Subcutaneous adipose tissue (tissue), 4 donors: ENCODE results near the gene ARID5B. TPM values are rescaled to one million over a fixed set of nuclear protein-coding genes. Genes with fewer than 3 reads are reported as not detected.

ENCODE experiments used
- CTCF ChIP-seq: fragments of 450-650 bp; IDR thresholded peaks from one replicate; pipeline ENCODE4 v1.5.1; 2016; ENCODE audit warnings: low read depth, mild to moderate bottlenecking, control low read depth, antibody characterized with exemption, moderate library complexity
- total RNA-seq, 4 donors: library from RNA; depleted of rRNA; stranded (reverse); fragments of >200 nt; gene quantifications; one replicate each; pipeline ENCODE4 v1.1.0, GENCODE V29; 2016

The ARID5B gene
- total RNA-seq, 4 donors from 2014 or later = 61.4 to 193 (median 86.2) TPM

DNA sequence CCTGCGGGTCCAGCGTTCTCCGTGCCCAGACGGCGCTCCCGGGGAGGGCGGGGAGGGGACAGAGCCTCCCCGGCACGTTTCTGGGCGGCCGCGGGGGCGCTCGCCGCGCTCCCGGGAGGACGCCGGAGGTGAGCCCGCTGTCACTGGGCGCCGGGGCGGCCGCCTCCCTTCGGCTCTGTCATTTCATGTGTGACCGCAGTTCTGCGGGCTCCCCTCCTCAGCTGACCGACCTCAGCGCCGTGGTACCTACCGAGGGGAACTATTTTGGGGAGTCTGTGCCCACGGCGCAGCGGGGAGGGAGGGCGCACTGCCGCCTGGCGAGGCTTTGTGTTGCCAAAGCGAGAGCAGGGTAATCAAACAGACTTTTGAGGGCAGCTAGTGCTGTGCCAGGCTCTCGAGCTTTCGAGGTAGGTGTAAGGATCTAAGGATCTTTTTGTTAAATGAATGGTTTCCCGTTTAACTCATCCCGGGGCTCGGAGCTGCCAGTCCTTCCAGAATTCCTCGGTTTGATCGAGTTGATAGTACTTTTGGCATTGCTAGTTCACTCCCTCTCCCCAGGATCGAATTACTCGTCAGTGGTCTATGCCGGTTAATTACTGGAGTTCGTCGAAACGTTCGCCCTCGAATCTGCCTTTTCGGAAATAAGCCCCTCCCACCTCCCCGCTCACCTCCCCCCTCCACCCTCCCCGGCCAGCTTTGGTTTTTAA lies 1.9 kb downstream of the ARID5B start:
- TF ChIP-seq CTCF = no peak

DNA sequence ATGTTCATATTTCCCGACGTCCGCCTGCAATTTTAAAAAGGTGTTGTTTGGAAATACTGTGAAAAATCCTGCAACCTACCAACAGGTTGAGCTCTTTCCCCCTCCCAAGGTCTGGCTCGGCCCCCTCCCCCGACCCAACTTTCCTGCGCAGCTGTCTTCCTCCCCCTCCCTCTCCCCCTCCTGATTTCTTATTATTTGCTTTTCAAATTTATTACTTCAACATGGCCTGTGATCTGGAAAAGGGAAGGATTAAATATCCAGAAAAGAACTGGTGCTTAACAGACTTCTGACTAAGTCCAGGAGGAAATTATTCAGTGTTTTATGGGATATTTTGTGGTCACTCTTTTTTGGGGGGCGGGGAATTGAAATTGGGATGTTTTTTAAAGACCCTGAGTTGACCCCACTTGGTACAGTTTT lies 2.4 kb downstream of the ARID5B start:
- TF ChIP-seq CTCF = no peak

DNA sequence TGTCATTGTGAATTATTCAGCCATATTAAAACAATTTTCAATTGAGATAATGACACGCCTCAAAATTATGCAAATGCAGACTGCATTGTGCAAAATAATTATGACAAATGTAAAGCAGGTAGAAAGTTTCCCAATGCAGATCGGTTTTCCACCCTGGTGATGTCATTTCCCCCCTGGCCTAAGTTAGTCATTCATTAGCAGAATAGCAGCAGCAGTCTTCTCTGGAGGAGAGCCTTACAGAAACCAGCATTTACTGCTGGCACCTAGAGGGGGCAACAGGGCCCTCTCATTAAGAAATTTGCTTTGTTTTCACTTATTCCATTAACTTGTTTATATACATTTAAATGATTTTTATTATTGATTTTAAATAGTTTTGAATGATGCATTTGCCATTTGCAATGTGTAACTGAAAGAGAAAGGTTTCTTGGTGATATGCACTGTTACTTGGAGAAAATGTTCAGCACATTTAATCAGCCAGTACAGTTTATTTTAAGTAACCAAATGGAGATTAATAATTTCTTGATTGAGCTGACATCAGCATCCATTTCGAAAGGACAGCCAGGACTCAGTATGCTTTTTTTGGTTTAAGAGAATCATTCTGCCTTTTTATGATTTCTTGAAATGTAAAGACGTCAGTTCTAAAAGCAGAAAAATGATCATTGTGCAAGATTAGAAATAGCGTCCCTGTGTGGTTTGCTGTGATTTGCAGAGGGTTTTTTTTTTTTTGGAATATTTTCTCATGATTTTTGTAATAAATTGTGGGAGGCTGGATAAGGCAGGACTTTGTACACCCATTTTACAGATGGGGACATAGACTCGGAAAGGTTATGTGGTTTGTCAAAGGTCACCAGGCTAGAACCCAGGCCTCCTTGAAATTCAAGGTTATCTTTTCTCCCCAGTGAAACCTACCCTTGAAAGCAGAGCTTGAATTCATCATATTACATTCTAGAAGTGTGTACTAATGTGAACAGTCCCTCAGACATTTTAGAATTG lies 3.5 kb downstream of the ARID5B start:
- TF ChIP-seq CTCF = no peak

GRCh38 chr10:61905837-61906561 lies 4.5 kb downstream of the ARID5B start:
- no peak for TF ChIP-seq CTCF

DNA sequence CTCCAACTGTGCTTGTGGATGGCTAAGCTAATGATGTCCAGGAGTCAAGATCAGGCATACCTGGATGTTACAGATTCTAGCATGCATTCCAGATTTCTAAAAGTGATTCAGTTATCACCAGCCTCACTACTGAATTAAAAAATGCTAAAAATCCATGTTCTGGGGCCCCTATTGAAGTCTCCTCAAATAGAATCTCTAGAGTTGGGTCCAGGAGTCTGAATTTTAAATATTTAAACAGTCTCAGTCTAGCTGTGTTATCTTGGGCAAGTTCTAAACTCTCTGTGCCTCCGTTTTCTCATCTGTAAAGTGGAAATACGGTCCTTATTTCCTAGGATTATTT lies 5.0 kb downstream of the ARID5B start:
- no peak for TF ChIP-seq CTCF

GRCh38 chr10:61907011-61907410 lies 5.5 kb downstream of the ARID5B start:
- TF ChIP-seq CTCF = no peak

DNA sequence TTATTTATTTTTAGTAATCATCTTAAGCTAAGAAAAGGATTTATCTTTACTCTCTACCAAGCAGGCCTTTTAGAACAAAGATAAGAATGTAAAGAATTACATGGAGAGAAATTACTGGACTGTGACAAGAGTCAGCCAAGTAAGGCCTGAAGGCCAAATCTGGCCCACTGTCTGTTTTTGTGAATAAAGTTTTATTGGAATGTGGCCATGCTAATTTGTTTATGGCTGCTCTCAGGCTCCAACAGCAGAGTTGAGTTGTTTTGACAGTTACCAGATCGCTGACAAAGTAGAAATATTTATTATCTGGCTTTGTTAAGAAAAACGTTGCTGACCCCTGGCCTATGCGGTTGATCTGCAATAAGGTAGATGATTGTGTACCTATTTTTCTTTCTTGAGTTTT lies 6.1 kb downstream of the ARID5B start:
- no peak for TF ChIP-seq CTCF
